Measurements from ENCODE around the gene DNAJC1.

DNA sequence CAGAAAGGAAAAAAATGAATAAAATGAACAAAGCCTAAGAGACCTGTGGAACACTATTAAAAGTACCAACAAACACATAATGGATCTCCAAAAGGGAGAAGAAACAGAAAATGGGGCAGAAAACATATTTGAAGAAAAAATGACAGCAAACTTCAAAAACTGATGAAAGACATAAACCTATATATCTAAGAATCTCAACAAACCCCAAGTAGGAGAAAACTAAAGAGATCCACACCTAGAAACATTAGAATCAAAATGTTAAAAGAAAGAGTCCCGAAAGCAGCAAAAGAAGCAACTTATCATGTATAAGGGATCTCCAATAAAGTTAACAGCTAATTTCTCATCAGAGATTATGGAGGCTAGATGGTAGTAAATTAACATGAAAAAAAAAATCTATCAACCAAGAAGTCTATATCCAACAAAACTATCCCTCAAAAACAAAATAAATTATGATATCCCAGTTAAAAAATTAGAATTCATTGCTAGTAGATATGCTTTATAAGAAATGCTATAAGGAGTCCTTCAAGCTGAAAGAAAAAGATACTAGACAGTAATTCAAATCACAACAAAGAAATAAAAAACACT lies 68.0 kb downstream of the DNAJC1 start:
- no peak for TF ChIP-seq CTCF (IDR thresholded peaks at IDR 0.05)
- TF ChIP-seq POLR2A (IDR thresholded peaks at IDR 0.05) = no peak
